Measurements from ENCODE around the gene ARHGAP20.
"Not testable (repeated sequence)": the region's sequence is repeated elsewhere in the genome, so short reads cannot be mapped to it uniquely, and the experiment has no call there.

The ARHGAP20 gene

GRCh38 chr11:110720431-110721275, 8.4 kb upstream of the ARHGAP20 start:
- DNase-seq (ENCODE audit: low read depth in 2 of 2) = no peak

- DNase-seq (ENCODE audit: low read depth in 2 of 2) = no peak
Measured at GRCh38 chr11:110716361-110716760, 4.1 kb upstream of the ARHGAP20 start.

GRCh38 chr11:110715541-110715940, 3.3 kb upstream of the ARHGAP20 start:
- no peak for DNase-seq (ENCODE audit: low read depth in 2 of 2)

- DNase-seq (ENCODE audit: low read depth in 2 of 2) = no peak
Measured at GRCh38 chr11:110713449-110713776, 1.2 kb upstream of the ARHGAP20 start.

GRCh38 chr11:110712659-110713448, 617 bp upstream of the ARHGAP20 start:
- no peak for DNase-seq (ENCODE audit: low read depth in 2 of 2)

- DNase-seq (ENCODE audit: low read depth in 2 of 2) = no peak
Measured at GRCh38 chr11:110711448-110711775, 825 bp downstream of the ARHGAP20 start.

- no peak for DNase-seq (ENCODE audit: low read depth in 2 of 2)
Measured at GRCh38 chr11:110710628-110711381, 1.4 kb downstream of the ARHGAP20 start.

- DNase-seq (ENCODE audit: low read depth in 2 of 2) = no peak
Measured at GRCh38 chr11:110704210-110704864, 7.9 kb downstream of the ARHGAP20 start.

GRCh38 chr11:110691926-110692325, 20.3 kb downstream of the ARHGAP20 start:
- DNase-seq (ENCODE audit: low read depth in 2 of 2) = no peak

- no peak for DNase-seq (ENCODE audit: low read depth in 2 of 2)
Measured at GRCh38 chr11:110689306-110689705, 22.9 kb downstream of the ARHGAP20 start.

GRCh38 chr11:110679323-110679975, 32.8 kb downstream of the ARHGAP20 start:
- DNase-seq (ENCODE audit: low read depth in 2 of 2) = no peak

- no peak for DNase-seq (ENCODE audit: low read depth in 2 of 2)
Measured at GRCh38 chr11:110675548-110675947, 36.7 kb downstream of the ARHGAP20 start.

GRCh38 chr11:110665689-110666465, 46.4 kb downstream of the ARHGAP20 start:
- DNase-seq (ENCODE audit: low read depth in 2 of 2) = no peak

GRCh38 chr11:110655967-110656366, 56.3 kb downstream of the ARHGAP20 start:
- DNase-seq (ENCODE audit: low read depth in 2 of 2) = no peak

- DNase-seq (ENCODE audit: low read depth in 2 of 2) = no peak
Measured at GRCh38 chr11:110654456-110654855, 57.8 kb downstream of the ARHGAP20 start.

GRCh38 chr11:110645253-110645652, 67.0 kb downstream of the ARHGAP20 start:
- no peak for DNase-seq (ENCODE audit: low read depth in 2 of 2)

GRCh38 chr11:110634370-110634769, 77.9 kb downstream of the ARHGAP20 start:
- DNase-seq (ENCODE audit: low read depth in 2 of 2) = no peak

GRCh38 chr11:110631551-110631950, 80.7 kb downstream of the ARHGAP20 start:
- no peak for DNase-seq (ENCODE audit: low read depth in 2 of 2)

- DNase-seq (ENCODE audit: low read depth in 2 of 2) = no peak
Measured at GRCh38 chr11:110629594-110629993, 82.6 kb downstream of the ARHGAP20 start.

GRCh38 chr11:110621826-110622225, 90.4 kb downstream of the ARHGAP20 start:
- DNase-seq (ENCODE audit: low read depth in 2 of 2) = no peak

- DNase-seq (ENCODE audit: low read depth in 2 of 2) = not testable (repeated sequence)
Measured at GRCh38 chr11:110619366-110619765, 92.9 kb downstream of the ARHGAP20 start.
